Islet precursor cell (in vitro differentiated cells): ENCODE measurements around the gene EVI5L.

Experiments
- DNase-seq: peaks from one replicate; pipeline ENCODE4 v3.0.0-alpha.2; 2018

Gene EVI5L

GRCh38 chr19:7818806-7819205, 11.2 kb upstream of the EVI5L start:
- no peak for DNase-seq

DNA sequence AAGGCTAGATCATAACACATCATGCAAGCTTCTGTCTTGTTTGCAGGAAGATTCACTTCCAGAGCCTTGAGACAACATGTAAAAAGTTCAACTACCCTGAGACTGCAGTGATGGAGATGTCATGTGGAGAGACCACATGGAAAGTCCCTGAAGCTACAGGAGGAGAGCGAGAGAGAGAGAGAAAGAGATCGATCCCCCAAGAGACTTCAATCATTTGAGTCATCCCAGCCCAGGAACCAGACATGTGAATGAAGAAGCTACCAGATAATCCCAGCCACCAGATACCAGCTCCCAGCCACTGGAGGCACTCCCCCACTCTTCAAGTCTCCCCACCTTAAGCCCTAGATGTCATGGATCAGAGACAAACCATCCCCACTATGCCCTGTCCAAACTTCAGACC, 10.7 kb upstream of the EVI5L start:
- DNase-seq, result no peak

- DNase-seq, result no peak
These were observed 9.4 kb upstream of the EVI5L start for GRCh38 chr19:7820588-7820987.

DNA sequence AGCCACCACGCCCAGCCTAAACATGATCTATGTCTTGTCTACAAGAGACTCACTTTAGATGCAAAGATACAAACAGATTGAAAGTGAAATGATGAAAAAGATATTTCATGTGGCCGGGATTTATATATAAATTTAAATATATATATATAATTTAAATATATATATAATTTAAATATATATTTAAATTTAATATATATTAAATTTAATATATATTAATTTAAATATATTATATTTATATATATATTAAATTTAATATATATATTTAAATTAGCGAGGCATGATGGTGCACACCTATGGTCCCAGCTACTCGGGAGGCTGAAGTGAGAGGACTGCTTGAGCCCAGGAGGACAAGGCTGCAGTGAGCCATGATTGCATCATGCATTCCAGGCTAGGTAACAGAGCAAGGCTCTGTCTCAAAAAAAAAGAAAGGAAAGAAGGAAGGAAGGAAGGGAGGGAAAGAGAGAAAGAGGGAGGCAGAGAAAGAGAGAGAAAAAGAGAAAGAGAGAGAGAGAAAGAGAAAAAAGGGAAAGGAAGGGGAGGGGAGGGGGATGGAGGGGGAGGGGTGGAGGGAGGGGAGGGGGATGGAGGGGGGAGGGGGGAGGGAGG, 7.0 kb upstream of the EVI5L start:
- no peak for DNase-seq

DNA sequence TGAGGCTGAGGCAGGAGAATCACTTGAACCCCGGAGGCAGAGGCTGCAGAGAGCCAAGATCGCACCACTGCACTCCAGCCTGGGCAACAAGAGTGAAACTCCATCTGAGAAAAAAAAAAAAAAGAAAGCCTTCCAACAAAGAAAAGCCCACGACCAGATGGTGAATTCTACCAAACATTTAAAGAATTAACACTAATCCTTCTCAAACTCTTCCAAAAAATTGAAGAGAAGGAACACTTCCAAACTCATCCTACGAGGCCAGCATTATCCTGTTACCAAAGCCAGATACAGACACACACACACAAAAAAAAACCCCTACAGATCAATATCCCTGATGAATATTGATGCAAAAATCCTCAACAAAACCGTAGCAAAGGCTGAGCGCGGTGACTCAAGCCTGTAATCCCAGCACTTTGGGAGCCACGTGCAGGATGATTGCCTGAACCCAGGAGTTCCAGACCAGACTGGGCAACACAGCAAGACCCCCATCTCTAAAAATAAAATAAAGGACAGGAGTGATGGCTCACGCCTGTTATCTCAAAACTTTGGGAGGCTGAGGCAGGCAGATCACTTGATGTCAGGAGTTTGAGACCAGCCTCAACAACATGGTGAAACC, 6.2 kb upstream of the EVI5L start:
- DNase-seq, result no peak

DNA sequence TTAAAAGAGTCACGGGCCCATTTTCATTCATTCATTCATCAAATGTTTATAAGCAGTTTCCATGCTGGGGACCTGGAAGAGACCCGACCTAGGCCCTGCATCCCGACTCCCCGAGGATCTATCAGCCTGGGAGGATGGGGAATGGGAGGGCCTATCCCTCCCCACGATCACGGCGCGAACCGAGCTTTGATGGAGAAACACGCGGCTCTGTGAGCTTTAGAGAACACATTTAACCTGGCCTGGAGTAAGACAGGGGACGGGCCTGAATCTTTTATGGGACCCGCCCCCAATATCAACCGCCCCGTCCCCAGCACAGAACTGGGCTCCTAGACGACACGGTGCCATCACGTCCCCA, 875 bp upstream of the EVI5L start:
- no peak for DNase-seq

DNA sequence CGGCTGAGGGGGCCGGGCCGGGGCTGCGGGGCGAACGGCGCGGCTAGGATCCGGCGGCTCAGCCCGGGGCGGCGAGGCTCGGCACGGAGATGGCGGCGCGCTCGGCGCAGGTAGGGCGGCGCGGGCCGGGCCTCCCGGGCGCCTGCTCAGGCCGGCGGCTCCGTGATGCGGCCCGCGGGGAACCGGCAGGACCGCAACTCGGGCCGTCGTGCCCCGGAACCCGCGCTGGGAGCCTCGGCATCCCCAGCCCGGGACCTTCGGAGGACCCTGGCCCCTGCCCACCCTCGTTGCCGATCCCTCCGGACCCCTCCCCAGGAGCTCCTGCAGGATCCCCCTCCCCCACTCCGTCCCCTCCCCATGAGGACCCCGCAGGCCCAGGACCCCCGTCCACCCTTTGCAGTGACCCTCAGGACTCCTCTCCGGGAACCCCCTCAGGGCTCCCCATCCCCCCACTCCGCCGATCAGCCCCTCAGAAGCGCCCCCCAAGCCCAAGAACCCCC, 304 bp downstream of the EVI5L start:
- no peak for DNase-seq

DNA sequence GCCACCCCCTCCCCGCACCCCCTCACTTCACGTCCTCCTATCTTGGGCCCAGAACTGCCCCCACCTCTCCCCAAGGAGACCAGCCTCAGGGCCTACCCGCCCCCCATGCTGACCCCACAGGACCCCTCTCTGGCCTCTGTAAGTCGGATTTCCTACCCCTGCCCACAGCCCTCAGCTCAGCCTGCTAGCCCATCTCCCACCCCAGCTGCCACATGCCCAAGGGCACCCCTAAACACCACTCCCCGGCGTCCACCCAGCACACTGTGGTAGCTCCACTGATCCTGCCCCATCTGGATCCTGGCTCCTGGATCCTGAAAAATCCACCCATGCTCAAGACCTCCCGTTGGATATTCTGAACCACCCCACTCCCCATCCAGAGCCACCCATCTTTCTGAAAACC, 805 bp downstream of the EVI5L start:
- DNase-seq, result no peak

- DNase-seq, result peak; percentile 91
These were observed 1.4 kb downstream of the EVI5L start for GRCh38 chr19:7831452-7831851.

GRCh38 chr19:7832009-7832408, 2.0 kb downstream of the EVI5L start:
- no peak for DNase-seq

DNA sequence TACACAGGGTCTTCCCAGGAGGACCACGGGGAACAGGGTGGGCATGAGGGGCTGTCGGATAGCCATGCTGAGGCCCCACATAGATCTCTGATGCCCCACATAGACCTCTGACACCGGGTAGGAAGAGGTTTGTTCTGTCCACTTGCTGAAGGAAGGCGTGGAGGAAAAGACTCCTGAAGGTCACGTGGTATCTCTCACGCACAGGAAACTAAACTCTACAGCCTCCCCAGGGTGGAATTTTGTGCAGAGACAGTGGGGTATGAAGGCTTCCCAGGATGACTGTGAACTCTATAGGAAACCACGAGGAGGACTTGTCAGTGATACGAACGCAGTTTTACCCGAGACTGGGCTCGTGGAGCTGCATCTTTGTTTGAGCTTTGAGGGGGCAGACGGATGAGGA, 2.8 kb downstream of the EVI5L start:
- DNase-seq, result no peak

DNA sequence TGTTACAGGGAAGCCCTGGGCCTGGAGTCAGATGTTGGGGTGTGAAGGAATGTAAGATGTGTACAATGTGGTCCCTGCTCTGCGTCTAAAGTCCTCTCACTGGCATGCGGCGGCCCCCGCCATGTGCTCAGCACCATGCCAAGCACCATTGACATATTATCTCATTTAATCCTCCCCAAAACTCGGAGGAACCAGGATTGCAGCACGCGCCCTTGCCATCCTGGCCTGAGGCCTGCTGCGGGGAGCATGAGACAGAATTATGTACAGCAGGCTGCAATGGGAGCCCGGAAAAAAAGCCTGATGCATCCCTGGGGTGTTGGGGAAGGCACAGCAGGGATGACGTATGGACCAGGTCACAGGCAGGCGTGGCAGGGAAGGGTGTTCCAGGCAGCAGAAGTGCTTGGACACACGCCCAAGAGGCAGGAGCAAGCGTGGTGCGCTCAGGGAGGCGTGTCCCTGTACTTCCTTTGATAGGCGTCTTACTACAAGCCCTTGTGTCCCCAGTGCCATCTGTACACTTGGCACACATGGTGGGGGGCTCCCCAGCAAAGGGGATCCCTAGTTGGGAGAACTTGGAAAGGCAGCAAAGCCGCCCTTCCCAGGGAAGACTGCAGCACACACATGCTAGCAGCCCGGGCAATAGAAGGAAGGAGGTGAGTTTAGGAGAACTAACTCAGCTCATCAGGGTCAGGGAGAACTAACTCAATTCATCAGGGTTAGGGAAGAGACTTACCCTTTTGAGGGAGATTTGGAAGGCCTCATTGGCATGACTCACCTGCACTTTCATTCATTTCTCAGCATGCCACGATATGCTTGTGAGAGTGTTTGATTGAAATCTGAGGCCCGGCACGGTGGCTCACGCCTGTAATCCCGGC, 3.4 kb downstream of the EVI5L start:
- no peak for DNase-seq

- no peak for DNase-seq
These were observed 9.5 kb downstream of the EVI5L start for GRCh38 chr19:7839476-7839875.

- no peak for DNase-seq
These were observed 10.6 kb downstream of the EVI5L start for GRCh38 chr19:7840629-7841028.

GRCh38 chr19:7841751-7842660, 12.0 kb downstream of the EVI5L start:
- DNase-seq, result peak; percentile 35

DNA sequence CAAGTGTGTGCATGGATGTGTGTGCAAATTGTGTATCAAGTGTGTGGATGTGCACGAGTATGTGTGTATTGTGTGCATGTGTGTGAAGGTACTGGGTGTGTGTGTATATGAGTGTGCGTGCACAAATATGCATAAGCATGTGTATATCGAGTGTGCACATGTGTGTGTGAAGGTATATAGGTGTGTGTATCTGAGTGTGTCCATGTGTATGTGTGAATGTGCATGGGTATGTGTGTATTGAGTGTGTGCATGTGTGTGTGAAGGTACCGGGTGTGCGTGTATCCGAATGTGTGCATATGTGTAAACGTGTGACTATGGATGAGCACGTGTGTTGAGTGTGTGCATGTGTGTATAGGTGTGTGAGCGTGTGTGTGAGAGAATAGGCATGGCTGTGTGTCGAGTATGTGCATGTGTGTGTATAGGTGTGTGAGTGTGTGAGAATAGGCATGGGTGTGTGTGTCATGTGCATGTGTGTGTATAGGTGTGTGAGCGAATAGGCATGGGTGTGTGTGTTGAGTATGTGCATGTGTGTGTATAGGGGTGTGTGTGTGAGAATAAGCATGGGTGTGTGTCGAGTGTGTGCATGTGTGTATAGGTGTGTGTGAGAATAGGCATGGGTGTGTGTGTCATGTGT, 12.8 kb downstream of the EVI5L start:
- DNase-seq, result no peak

- no peak for DNase-seq
These were observed 13.5 kb downstream of the EVI5L start for GRCh38 chr19:7843521-7843920.

- no peak for DNase-seq
These were observed 14.4 kb downstream of the EVI5L start for GRCh38 chr19:7844405-7844804.

DNA sequence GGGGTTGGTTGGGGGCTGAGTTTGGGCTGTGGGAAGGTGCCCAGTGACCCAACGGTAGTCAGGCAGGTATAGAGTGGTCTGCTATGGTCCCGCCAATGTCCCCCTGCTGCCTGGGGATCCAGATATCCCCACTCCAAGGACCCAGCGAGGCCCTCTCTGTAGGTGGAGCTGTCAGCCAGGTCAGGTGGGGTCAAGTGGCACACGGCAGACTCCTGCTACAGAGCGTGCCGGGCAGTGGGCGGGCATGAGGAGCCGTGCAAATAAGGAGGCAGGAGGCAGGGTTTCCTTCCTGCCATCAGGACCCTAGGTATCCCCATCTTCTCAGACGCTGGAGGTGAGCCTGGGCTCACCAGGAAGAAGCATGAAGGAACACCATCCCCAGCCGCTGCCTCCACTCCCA, 14.9 kb downstream of the EVI5L start:
- peak; percentile 41 for DNase-seq

GRCh38 chr19:7845390-7846154, 15.6 kb downstream of the EVI5L start:
- peak; percentile 41 for DNase-seq

DNA sequence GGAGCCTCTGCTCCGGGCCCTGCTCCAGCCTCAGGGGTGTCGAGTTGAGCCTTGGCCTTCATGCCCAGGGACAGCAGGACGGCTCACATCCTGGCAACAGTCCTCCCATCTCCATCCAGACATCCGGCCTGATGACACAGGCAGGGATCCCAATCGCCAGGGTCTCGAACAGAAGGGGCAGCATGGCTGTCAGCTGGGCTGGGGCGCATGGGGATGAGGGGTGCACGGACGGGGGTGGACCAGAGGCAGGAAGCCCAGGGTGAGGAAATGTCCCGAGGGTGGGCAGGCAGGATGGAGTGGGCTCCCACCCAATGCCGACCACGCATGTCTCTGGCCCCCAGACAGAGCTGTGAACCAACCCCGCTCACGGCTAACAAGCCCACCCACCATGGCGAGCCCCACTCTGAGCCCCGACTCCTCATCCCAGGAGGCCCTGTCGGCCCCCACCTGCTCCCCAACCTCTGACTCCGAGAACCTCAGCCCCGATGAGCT, 16.2 kb downstream of the EVI5L start:
- peak; percentile 50 for DNase-seq

DNA sequence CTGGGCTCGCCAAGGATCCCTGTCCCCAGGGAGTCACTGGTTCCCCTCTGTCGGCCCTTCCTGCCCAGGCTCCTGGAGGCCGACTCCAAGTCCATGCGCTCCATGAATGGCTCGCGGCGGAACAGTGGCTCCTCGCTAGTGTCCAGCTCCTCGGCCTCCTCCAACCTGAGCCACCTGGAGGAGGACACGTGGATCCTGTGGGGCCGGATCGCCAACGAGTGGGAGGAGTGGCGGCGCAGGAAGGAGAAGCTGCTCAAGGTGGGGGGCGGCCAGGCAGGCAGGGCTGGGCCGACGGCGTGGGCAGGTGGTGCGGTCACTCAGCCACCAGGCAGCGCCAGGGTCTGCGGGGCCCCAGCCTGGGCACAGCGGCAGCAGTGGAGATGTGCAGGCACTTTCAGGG, 17.6 kb downstream of the EVI5L start:
- DNase-seq, result no peak
